GM18499 (cell line): ENCODE data around the gene GRB10.

Source experiments
- ATAC-seq: cut with Tn5 transposase; IDR thresholded peaks from one replicate; pipeline ENCODE4 v1.9.1; 2021; ENCODE audit warnings: moderate number of reproducible peaks; ENCODE audit not compliant: insufficient read depth, unreplicated experiment

GRB10 gene

GRCh38 chr7:50647286-50647980 is 135.3 kb downstream of the GRB10 start:
- no peak for ATAC-seq

DNA sequence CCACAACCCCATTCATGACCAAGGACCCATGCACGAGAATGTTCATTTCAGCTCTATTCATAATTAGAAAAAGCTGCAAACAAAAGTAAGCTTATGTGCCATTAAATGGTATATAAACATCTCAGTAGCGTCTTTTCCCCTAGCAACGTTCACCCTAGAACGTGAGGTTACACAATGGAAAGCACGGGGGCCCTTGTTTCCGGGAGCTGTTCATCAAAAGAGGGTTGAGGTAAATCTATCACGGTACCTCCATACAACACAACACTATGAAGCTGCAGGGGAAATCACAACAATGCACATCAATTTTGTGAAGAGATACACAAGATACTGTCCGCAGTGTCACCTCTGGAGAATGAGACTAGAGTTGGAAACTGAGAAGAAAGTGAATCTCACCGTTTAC is 136.6 kb downstream of the GRB10 start:
- no peak for ATAC-seq

DNA sequence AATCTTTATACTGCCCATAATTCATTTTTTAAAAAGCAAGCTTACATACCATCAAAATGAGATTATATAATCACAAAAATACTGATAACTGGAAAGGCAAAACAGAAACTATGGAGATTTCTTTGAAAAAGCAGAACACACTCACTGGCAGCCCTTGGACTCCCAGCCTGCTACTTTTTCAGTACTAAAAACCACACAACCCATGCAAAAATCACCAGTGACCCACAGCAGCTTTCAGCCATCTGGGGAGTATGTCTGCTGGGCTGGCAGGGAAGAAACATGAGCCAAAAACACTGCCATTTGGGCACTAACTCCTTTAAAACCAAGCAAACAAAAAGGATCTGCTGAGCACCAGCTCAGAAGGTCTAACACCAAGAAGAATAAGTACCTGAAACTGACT is 137.5 kb downstream of the GRB10 start:
- no peak for ATAC-seq

GRCh38 chr7:50644586-50644985 is 138.1 kb downstream of the GRB10 start:
- no peak for ATAC-seq

DNA sequence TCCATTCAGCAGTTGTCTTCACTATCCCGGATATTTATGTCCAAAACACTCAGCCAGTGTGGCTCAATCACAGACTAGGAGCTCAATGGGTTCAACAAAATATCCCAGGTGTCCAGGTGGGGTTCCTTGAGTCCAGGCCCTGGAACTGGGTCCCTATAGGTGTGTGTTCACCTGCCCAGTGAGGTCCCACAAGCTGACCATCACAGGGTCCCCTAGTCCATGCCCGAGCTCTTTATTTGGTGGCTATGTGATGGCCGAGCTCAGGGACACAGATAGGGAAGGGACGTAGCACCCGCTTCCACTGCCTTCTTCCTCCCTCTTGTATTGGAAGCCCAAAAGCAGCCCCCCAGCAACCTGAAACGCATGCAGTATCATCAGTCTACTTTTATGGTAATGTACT is 138.6 kb downstream of the GRB10 start:
- no peak for ATAC-seq

DNA sequence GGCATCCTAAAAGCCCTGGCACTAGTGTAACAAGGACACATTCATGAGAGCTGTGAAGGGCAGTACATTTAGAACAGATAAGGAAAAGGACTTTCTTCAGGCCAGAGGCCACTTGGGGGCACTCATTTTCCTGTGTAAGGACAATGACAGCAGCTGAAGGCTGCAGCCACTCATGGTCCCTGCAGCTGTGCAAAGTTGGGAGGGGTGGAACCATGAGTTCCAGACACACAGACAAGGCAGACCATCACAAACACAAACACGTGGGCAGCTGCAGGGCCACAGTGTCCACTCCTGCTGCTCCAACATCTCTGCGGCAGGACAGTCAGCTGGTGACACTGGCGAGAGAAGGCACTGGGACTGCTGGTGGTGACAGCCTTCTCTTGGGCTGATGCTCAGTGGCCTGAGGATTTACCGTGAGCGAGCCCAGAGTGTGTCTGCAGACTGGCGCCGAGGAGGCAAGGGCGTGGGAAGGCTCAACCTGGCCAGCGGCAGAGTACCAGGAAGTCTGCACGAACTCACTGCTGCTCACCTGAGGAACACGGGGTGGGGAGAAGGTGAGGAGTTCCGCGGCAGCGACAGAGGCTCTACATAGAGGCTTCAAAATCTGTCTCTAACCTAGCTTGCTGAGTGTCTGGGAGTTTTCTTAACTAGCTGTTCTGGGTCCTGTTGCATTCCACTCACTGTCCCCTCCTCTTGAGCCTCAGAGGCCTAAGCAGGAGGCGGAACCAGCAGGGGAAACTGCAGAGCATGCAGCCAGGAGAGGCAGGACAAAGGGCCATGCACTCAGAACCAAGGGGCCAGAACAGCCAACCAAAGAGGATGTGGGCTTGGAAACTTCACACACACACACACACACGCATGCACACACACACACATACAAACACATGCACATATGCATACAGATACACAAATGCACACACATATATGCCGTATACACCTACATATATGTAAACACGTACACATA is 141.0 kb downstream of the GRB10 start:
- no peak for ATAC-seq

DNA sequence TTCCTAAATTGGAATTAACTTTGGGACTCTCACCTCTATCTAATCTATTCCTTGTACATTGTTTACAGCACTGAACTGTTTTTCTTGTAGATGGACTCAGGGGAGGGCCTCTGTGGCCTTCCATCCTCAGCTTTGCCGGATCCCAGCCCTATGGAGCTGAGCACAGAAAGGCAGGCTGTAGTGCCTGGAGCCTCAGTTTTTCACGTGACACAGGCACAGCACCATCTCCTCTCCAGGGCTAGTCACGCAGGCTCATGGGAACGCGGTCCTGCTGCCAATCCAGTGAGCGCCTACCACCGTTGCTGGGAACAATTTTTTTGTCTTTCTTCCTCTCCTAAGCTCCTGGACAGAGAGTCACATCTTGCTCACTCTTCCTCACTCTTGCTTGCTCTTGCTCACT is 141.9 kb downstream of the GRB10 start:
- no peak for ATAC-seq

DNA sequence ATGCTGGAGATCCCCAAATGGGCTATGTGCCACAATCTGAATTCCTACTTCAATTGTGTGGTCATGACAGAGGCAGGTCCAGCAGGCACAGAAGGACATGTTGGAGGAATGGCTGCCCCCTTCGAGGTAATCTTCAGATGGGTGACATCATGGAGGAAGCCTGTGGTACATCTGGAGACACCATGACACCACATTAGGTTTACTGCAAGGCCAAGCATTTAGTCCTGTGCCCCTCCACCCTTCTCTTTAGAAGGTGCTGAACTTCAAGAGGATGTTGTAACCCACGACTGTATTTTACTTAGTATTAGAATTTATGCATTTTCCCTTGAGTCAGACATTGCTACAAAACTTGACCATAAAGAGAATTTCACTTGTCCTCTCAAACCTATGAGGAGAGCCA is 142.4 kb downstream of the GRB10 start:
- ATAC-seq, result no peak

DNA sequence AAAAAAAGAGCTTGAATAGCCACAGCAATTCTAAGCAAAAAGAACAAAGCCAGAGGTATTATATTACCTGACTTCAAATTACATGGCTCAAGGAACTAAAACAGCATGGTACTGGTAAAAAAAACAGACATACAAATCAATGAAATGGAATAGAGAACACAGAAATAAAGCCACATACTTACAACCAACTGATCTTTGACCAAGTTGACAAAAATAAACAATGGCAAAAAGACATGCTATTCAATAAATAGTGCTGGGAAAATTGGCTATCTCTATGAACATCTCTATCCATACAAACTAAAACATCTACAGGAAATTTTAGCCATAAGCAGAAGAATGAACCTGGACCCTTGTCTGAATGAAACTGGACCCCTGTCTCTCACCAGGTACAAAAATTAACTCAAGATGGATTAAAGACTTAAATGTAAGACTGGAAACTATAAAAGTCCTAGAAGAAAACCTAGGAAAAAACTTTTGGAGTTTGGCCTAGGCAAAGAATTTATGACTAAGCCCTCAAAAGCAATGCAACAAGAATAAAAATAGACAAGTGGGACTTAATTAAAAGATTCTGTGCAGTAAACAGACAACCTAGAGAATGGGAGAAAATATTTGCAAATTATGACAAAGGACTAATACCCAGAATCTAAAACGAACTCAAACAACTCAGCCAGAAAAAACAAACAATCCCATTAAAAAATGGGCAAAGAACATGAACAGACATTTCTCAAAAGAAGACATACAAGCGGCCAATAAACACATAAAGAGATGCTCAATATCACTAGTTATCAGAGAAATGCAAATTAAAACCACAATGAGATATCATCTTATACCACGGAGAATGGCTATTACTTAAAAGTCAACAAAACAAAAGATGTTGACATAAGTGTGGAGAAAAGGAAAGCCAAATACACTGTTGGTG is 144.7 kb downstream of the GRB10 start:
- no peak for ATAC-seq

GRCh38 chr7:50634378-50634777 is 148.3 kb downstream of the GRB10 start:
- ATAC-seq, result no peak

- no peak for ATAC-seq
These were observed 149.3 kb downstream of the GRB10 start for GRCh38 chr7:50633414-50633710.

DNA sequence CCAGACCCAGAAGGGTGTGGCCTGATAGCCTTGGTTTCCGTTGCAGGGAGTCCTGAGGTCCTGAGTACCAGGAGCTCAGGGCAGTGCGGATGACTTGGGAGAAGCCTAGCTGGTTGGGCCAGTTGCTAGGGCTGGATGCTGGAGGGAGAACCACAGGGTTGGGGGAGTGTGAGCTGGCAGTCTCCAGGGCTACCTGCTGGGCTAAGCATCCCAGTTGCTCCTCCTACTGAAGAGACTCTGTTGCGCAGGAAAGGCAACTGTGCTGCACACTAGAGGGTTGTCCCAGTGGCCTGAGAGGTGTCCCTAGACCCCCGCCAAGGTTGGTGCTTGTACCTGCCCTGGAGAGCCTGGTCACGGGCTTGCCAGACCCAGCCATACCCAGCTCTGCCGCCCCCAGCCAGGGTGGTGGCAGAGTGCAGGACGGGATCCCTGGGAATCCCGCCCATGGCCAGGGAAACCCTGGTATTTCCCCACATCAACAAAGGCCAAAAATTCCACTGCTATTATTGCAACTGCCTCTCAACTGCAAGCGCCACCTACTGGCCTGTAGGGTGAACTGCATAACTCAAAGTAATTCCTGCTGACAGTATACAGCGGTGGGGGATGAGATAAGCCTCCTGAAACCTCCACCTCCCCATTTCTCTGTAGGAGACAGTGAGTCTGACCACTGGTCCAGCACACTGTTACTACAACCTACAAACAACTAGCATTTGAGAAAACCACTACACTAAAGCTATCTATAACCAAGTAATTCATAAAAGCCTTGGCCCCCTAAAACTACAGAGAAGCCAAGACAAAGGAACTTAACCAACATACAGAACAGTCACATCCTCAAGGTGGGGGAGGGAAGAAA is 149.9 kb downstream of the GRB10 start:
- ATAC-seq, result peak; percentile 74

DNA sequence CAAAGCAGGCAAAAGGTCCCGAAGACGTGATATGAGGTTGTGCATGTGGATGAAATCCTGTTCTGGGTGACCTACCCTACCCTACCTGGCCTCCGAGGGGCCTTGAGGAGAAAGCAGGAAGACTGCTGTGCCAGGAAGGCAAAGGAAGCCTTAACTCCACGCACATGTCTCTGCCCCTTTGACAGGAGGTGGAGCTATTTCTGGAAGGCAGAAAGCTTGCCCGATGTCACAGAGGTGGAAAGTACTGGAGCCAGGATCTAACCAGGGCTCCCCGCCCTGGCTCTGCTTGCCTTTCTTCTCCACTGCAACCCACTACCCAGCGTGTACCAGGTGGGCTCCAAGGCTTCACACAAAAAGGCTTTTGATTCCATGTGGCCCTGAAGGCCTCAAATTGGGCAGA is 151.1 kb downstream of the GRB10 start:
- no peak for ATAC-seq

DNA sequence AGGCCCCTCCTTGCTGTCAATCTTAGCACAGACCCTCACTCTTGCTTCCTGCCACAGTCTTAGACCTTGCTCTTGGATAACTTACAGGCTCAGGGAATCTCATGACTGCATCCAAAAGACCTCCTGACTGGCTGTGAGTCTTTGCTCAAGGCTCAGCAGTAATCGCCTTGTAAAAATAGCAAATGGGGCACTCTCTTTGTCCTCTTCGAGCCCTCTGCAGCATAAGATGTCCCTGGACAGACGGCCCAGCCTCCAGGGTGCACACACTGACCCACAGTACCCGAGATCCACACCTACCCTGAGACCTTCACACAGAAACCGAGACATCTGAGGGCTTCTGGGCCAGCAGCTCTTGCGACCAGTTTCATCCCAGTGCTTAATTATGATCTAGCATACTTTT is 151.6 kb downstream of the GRB10 start:
- no peak for ATAC-seq

- no peak for ATAC-seq
These were observed 153.3 kb downstream of the GRB10 start for GRCh38 chr7:50629238-50629901.

DNA sequence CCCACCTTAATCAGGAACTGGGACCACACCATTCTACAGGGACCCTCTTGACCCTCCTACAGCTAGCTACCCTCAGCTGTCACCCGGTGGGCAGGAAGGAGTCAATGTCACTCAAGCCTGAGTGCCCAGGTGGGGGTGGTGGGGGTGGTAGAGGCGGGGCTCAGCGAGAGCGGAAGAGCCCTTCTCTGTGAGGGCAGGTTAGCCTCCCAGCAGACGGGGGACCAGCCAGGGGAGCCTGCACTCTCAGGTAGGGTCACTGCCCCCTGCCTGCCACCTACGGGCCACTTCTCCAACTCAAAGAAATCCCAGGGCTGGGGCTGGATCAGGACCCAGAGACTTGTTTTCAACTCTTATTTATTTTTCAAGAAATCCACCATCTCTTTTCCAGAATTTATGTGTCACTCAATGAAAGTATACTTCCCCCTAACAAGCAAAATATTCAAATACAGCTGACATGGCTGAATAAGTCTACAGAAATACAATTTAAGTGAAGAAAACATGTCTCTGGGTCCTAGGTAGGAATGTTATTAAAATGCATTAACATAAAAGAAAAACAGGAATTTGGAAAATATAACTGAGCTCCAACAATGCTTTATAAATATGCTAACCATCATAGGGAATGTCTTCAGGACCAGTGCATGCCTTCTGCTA is 154.1 kb downstream of the GRB10 start:
- ATAC-seq, result no peak

GRCh38 chr7:50627824-50628361 is 154.8 kb downstream of the GRB10 start:
- ATAC-seq, result no peak

GRCh38 chr7:50626286-50626685 is 156.4 kb downstream of the GRB10 start:
- no peak for ATAC-seq

DNA sequence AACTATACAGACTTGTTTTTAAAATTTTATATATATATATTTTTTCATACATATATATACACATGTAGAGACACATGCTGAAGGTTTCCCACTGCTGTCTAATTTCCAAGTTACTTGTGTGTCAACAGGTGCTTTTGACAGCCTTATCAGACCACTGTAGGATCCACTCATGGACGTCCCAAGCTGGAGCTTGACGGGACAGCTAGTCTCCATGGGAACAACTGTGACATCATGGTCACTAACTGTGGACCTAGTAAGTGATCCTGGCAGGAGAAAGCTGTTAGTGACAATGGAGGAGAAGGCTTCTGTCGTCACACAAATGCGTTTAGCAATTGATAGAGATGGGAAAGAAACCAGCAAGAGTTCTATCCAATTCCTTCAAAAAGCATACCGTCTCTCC is 157.3 kb downstream of the GRB10 start:
- no peak for ATAC-seq
